Activated B cell treated with CpG ODN at 0.5 μM for 24 hours (primary cell): ENCODE measurements around the gene PGBD5. TPM values are rescaled to one million over a fixed set of nuclear protein-coding genes. Genes with fewer than 3 reads are reported as not detected.

Experiments
- ATAC-seq: fragments of 200-7000 bp; cut with Tn5 transposase; one replicate; pipeline ENCODE4 v1.10.0; 2021; ENCODE audit warnings: low read depth, mild to moderate bottlenecking, moderate library complexity
- CTCF ChIA-PET: fragments of 350-600 bp; sonication (Branson Sonifier 250); formaldehyde crosslinking; loops from one replicate; lab custom pipeline; 2021; ENCODE audit warnings: antibody characterized with exemption; lab: Charles Lee
- POLR2A ChIA-PET: fragments of 350-600 bp; sonication (Branson Sonifier 250); formaldehyde crosslinking; loops from one replicate; lab custom pipeline; 2021; ENCODE audit warnings: antibody characterized with exemption; lab: Charles Lee
- DNase-seq: peaks from one replicate; pipeline ENCODE4 v3.0.0; 2022
- H3K27ac Mint-ChIP-seq: one replicate; pipeline ENCODE4 v1.8.0; 2020; ENCODE audit warnings: mixed read lengths
- H3K27me3 Mint-ChIP-seq: one replicate; pipeline ENCODE4 v1.8.0; 2021; ENCODE audit warnings: mixed read lengths
- H3K36me3 Mint-ChIP-seq: one replicate; pipeline ENCODE4 v1.8.0; 2021; ENCODE audit warnings: low read depth, mixed read lengths
- H3K4me1 Mint-ChIP-seq: one replicate; pipeline ENCODE4 v1.8.0; 2021; ENCODE audit warnings: mixed read lengths
- H3K4me3 Mint-ChIP-seq: one replicate; pipeline ENCODE4 v1.8.0; 2020; ENCODE audit warnings: mild to moderate bottlenecking, mixed read lengths
- H3K9me3 Mint-ChIP-seq: one replicate; pipeline ENCODE4 v1.8.0; 2020; ENCODE audit warnings: mixed read lengths
- intact Hi-C: fragments of 100-400 bp; cut with micrococcal nuclease; formaldehyde crosslinking; loops from one replicate; pipeline ENCODE4 v1.15.1; 2024
- total RNA-seq: library from RNA; stranded (reverse); gene quantifications from 2 replicates; pipeline ENCODE4 v1.2.3, GENCODE V29; 2022
- TF ChIP-seq, protein P1 (sequence below): fragments of 200-600 bp; IDR thresholded peaks from one replicate; pipeline ENCODE4 v1.8.0; 2022; ENCODE audit warnings: antibody characterized with exemption, mild to moderate bottlenecking

Gene PGBD5
- total RNA-seq, 1 donor from 2014 or later: not detected

DNA sequence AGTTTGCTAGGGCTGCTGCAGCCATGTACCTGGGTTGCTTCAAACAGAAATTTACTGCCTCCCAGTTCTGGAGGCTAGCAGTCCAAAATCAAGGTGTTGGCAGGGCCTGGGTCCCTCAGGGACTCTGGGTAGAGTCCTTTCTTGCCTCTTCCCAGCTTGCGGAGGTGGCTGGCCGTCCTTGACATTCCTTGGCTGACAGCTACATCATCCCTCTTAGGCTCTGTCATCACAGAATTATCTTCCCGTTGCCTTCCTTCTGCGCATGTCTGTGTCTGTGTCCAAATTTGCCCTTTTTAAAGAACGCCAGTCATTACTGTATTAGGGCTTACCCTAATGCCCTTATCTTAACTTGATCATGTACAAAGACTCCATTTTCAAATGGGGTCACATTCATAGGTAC lies 37.6 kb upstream of the PGBD5 start:
- H3K9me3 Mint-ChIP-seq: peaks cover under 1% of the 10 kb centered on the region
- peaks cover 2% of the 10 kb centered on the region for H3K4me1 Mint-ChIP-seq
- CTCF ChIA-PET: no interaction called here
- TF ChIP-seq, protein P1, sequence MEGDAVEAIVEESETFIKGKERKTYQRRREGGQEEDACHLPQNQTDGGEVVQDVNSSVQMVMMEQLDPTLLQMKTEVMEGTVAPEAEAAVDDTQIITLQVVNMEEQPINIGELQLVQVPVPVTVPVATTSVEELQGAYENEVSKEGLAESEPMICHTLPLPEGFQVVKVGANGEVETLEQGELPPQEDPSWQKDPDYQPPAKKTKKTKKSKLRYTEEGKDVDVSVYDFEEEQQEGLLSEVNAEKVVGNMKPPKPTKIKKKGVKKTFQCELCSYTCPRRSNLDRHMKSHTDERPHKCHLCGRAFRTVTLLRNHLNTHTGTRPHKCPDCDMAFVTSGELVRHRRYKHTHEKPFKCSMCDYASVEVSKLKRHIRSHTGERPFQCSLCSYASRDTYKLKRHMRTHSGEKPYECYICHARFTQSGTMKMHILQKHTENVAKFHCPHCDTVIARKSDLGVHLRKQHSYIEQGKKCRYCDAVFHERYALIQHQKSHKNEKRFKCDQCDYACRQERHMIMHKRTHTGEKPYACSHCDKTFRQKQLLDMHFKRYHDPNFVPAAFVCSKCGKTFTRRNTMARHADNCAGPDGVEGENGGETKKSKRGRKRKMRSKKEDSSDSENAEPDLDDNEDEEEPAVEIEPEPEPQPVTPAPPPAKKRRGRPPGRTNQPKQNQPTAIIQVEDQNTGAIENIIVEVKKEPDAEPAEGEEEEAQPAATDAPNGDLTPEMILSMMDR: no peak
- ATAC-seq (no peak), DNase-seq (no peak)
- H3K27me3 Mint-ChIP-seq: peaks cover 15% of the 10 kb centered on the region
- intact Hi-C loops: no loop called here
- no peaks in the 10 kb centered on the region for H3K36me3 Mint-ChIP-seq
- no peak overlapping the region for H3K4me3 Mint-ChIP-seq
- H3K27ac Mint-ChIP-seq: no peak overlapping the region
- POLR2A ChIA-PET: no interaction called here

DNA sequence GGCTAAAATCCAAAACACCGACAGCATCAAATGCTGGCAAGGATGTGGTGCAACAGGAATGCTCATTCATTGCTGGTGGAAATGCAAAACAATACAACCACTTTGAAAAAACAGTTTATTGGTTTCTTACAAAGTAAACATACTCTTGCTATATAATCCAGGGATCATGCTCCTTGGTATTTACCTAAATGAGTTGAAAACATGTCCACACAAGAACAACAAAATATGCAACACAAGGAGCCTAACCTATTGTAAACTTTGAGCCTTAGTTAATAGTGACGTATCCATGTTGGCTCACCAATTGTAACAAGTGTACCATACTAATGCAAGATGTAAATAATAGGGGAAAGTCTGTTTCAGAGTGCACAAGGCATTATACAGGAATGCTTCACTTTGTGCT lies 37.2 kb upstream of the PGBD5 start:
- no peak overlapping the region for H3K4me3 Mint-ChIP-seq
- H3K27me3 Mint-ChIP-seq: peaks cover 15% of the 10 kb centered on the region
- peaks cover 6% of the 10 kb centered on the region for H3K4me1 Mint-ChIP-seq
- DNase-seq (no peak), ATAC-seq (no peak)
- POLR2A ChIA-PET: no interaction called here
- CTCF ChIA-PET: no interaction called here
- H3K27ac Mint-ChIP-seq: no peak overlapping the region
- intact Hi-C loops: no loop called here
- H3K36me3 Mint-ChIP-seq: no peaks in the 10 kb centered on the region
- TF ChIP-seq, protein P1: no peak
- H3K9me3 Mint-ChIP-seq: peaks cover 3% of the 10 kb centered on the region

DNA sequence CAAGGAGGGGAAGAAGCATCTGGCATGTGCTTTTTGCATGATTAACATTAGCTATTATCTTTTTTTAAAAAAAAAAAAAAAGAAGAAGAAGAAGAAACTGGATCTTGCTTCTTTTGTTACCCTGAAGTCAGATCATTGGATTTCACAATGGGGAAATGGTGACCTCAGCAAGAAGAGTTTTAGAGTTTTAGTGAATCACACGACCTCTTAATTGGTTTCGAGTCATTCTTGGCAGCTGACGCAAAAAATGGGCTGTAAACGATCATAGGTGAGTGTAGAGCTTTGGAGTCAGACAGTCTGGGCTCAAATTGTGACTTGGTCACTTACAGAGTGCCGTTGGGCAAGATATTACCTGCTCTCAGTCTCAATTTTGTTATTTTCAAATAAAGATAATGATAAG lies 33.3 kb upstream of the PGBD5 start:
- no peak for ATAC-seq
- H3K4me1 Mint-ChIP-seq: peaks cover 6% of the 10 kb centered on the region
- TF ChIP-seq, protein P1: no peak
- no peak for DNase-seq
- H3K27ac Mint-ChIP-seq: no peak overlapping the region
- peaks cover 3% of the 10 kb centered on the region for H3K9me3 Mint-ChIP-seq
- intact Hi-C loops: no loop called here
- H3K4me3 Mint-ChIP-seq: no peak overlapping the region
- ChIA-PET CTCF (no interaction called here), POLR2A (no interaction called here)
- H3K36me3 Mint-ChIP-seq: no peaks in the 10 kb centered on the region
- peaks cover 24% of the 10 kb centered on the region for H3K27me3 Mint-ChIP-seq

DNA sequence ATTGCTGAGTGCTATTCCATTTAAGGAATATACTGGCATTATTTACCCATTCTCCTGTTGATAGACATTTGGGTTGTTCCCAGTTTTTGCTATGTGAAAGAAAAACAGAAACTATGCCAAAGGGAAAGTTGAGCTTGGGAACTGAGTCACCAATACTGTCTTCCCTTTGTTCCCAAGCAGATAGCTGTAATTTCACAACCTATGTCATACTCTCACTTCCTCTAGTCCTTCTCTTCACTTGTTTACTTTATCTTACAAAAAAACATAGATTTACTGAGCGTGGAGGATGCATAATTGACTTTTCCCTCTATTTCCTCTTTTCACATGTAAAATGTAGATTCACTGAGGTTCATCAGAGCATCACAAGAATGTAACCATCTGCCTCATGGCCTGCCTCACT lies 32.4 kb upstream of the PGBD5 start:
- no peak for DNase-seq
- Mint-ChIP-seq H3K4me3 (no peak overlapping the region), H3K27ac (no peak overlapping the region), H3K9me3 (peaks cover 3% of the 10 kb centered on the region), H3K36me3 (no peaks in the 10 kb centered on the region), H3K27me3 (peaks cover 26% of the 10 kb centered on the region), H3K4me1 (peaks cover 6% of the 10 kb centered on the region)
- POLR2A ChIA-PET: no interaction called here
- no peak for ATAC-seq
- CTCF ChIA-PET: no interaction called here
- TF ChIP-seq, protein P1: no peak
- intact Hi-C loops: no loop called here

DNA sequence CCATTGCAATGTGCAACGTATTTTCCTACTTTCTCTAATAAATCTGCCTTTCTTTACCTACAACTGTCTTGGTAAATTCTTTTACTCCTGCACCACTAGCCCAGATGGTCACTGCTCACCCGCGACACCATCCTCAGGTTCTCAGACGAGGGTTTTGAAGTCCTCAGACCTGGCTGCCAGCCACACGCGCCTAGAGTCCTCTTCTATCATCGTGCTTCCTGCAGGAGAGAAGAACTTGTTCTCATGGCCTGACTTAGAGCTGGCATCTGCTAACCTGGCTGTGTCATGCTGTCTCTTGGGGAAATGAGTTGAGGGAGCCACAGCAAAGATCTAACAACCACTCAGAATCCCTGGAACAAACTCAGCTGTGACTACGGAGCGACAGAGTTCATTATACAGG lies 30.3 kb upstream of the PGBD5 start:
- TF ChIP-seq, protein P1: no peak
- ATAC-seq (no peak), DNase-seq (no peak)
- Mint-ChIP-seq H3K4me3 (no peak overlapping the region), H3K9me3 (peaks cover 3% of the 10 kb centered on the region), H3K27ac (no peak overlapping the region), H3K27me3 (peaks cover 23% of the 10 kb centered on the region), H3K36me3 (no peaks in the 10 kb centered on the region), H3K4me1 (peaks cover 6% of the 10 kb centered on the region)
- intact Hi-C loops: no loop called here
- ChIA-PET POLR2A (no interaction called here), CTCF (no interaction called here)
